Measurements from ENCODE around the gene ATG2A. TPM values are rescaled to one million over a fixed set of nuclear protein-coding genes. Genes with fewer than 3 reads are reported as not detected.

The ATG2A gene
- total and polyA plus RNA-seq, 9 of the 15 experiments (the other 6 are each of a cell fraction or from before 2014, with no cell fraction given), result 0.25 to 45.9 (median 5.2) TPM

DNA sequence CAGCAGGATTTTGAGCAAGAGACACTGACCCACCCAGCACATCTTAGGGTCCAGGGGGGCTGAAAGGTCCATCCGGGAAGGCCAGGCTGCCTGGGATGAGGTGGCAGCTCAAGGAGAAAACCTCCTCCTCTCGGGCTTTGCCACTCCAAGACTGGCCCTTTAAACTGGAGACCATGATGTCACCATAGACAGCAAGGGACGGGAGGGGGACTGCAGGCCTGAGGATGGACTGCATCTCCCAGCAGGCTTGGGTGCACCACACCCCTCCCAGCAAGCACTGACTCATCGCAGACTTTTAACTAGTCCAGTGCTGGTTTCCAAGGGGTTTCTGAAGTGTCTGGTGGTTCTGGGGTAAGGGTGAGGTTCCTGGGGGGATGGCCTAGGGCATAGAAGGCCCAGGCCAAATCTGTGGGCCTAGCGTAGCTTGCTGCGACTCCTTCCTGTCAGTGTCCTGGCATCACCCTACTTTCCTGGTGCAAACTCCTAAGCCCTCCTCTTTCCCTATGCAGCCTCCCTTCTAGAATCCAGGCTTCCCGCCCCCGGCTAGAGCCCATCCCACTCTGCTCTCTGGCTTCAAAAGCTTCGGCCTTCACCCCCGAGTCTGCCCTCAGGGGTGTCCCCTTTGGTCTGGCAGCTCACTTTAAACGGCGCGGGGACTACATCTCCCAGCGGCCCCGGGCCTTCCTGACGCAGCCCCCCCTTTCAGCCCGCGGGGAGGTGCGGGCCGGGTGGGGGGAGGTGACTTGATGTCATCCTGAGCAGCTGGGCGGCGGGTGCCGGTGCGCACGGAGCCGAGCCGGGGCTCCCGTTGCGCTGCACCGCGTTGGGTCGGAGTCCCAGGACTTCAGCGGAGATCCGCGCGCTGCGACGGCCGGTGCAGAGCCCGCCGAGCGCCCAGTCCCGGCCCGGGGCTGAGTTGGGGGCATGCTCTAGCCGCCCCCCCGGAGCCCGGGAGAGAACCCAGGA lies 7.2 kb upstream of the ATG2A start, which contains the start of gene PPP2R5B (continued):
- TF ChIP-seq, protein P1, sequence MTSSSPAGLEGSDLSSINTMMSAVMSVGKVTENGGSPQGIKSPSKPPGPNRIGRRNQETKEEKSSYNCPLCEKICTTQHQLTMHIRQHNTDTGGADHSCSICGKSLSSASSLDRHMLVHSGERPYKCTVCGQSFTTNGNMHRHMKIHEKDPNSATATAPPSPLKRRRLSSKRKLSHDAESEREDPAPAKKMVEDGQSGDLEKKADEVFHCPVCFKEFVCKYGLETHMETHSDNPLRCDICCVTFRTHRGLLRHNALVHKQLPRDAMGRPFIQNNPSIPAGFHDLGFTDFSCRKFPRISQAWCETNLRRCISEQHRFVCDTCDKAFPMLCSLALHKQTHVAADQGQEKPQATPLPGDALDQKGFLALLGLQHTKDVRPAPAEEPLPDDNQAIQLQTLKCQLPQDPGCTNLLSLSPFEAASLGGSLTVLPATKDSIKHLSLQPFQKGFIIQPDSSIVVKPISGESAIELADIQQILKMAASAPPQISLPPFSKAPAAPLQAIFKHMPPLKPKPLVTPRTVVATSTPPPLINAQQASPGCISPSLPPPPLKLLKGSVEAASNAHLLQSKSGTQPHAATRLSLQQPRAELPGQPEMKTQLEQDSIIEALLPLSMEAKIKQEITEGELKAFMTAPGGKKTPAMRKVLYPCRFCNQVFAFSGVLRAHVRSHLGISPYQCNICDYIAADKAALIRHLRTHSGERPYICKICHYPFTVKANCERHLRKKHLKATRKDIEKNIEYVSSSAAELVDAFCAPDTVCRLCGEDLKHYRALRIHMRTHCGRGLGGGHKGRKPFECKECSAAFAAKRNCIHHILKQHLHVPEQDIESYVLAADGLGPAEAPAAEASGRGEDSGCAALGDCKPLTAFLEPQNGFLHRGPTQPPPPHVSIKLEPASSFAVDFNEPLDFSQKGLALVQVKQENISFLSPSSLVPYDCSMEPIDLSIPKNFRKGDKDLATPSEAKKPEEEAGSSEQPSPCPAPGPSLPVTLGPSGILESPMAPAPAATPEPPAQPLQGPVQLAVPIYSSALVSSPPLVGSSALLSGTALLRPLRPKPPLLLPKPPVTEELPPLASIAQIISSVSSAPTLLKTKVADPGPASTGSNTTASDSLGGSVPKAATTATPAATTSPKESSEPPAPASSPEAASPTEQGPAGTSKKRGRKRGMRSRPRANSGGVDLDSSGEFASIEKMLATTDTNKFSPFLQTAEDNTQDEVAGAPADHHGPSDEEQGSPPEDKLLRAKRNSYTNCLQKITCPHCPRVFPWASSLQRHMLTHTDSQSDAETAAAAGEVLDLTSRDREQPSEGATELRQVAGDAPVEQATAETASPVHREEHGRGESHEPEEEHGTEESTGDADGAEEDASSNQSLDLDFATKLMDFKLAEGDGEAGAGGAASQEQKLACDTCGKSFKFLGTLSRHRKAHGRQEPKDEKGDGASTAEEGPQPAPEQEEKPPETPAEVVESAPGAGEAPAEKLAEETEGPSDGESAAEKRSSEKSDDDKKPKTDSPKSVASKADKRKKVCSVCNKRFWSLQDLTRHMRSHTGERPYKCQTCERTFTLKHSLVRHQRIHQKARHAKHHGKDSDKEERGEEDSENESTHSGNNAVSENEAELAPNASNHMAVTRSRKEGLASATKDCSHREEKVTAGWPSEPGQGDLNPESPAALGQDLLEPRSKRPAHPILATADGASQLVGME (CRISPR knock-in tag; IDR thresholded peaks at IDR 0.05), result no peak
- TF ChIP-seq HDAC8 (tag; IDR thresholded peaks at IDR 0.05) (no peak), WHSC1 (IDR thresholded peaks at IDR 0.05; ENCODE audit: low read length) (no peak), ZNF212 (CRISPR knock-in tag; IDR thresholded peaks at IDR 0.05) (no peak), E2F5 (CRISPR knock-in tag; IDR thresholded peaks at IDR 0.05) (no peak), FOXJ3 (CRISPR knock-in tag; IDR thresholded peaks at IDR 0.05) (no peak), CTBP1 (IDR thresholded peaks at IDR 0.05; ENCODE audit: borderline replicate concordance) (no peak; the same call in none of the 2 replicates), CC2D1A (IDR thresholded peaks at IDR 0.05) (no peak), MAFG (tag; conservative IDR thresholded peaks at IDR 0.05) (peak; percentile 56), CBX5 (IDR thresholded peaks at IDR 0.05; ENCODE audit: borderline replicate concordance, low read depth) (no peak), GTF2F1 (IDR thresholded peaks at IDR 0.05; ENCODE audit: low read depth, low read length) (no peak), ZBTB26 (CRISPR knock-in tag; IDR thresholded peaks at IDR 0.05) (no peak), CEBPG (CRISPR knock-in tag; IDR thresholded peaks at IDR 0.05) (peak; percentile 44), CEBPG (tag; conservative IDR thresholded peaks at IDR 0.05 in 1 of 2, IDR thresholded peaks at IDR 0.05 in 1 of 2) (no peak), SNIP1 (IDR thresholded peaks at IDR 0.05; ENCODE audit: low read depth) (no peak), EP300 (IDR thresholded peaks at IDR 0.05; ENCODE audit: low read length) (peak; percentile 46)
- TF ChIP-seq, protein P2, sequence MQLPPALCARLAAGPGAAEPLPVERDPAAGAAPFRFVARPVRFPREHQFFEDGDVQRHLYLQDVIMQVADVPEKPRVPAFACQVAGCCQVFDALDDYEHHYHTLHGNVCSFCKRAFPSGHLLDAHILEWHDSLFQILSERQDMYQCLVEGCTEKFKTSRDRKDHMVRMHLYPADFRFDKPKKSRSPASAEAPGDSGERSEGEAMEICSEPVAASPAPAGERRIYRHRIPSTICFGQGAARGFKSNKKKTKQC (CRISPR knock-in tag; IDR thresholded peaks at IDR 0.05), result 0 out of 2 replicates have a peak, but pooled peaks have one; percentile 39

Measured in K562 (cell line).